DOHH2 (cell line): Measurements from ENCODE around the gene CNTN2.

Experiments used
- EZH2phosphoT487 ChIP-seq: fragments of 200-600 bp; sonication (generic); IDR thresholded peaks from 2 replicates; pipeline ENCODE4 v1.6.1; 2017; ENCODE audit warnings: borderline replicate concordance, mild to moderate bottlenecking, antibody characterized with exemption, low read length, moderate library complexity, mixed read lengths
- TF ChIP-seq, protein P1 (sequence below): fragments of 200-600 bp; sonication (generic); IDR thresholded peaks from one replicate; pipeline ENCODE4 v1.5.1; 2014; ENCODE audit warnings: antibody characterized with exemption, mild to moderate bottlenecking, low read depth, low read length; ENCODE audit not compliant: poor library complexity, severe bottlenecking

GRCh38 chr1:205037539-205037938 is 5.5 kb upstream of the CNTN2 start:
- TF ChIP-seq, protein P1, sequence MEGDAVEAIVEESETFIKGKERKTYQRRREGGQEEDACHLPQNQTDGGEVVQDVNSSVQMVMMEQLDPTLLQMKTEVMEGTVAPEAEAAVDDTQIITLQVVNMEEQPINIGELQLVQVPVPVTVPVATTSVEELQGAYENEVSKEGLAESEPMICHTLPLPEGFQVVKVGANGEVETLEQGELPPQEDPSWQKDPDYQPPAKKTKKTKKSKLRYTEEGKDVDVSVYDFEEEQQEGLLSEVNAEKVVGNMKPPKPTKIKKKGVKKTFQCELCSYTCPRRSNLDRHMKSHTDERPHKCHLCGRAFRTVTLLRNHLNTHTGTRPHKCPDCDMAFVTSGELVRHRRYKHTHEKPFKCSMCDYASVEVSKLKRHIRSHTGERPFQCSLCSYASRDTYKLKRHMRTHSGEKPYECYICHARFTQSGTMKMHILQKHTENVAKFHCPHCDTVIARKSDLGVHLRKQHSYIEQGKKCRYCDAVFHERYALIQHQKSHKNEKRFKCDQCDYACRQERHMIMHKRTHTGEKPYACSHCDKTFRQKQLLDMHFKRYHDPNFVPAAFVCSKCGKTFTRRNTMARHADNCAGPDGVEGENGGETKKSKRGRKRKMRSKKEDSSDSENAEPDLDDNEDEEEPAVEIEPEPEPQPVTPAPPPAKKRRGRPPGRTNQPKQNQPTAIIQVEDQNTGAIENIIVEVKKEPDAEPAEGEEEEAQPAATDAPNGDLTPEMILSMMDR = no peak
- TF ChIP-seq EZH2phosphoT487 = no peak
